Left cardiac atrium (tissue), 4 donors: ENCODE data around the gene MLEC. TPM values are rescaled to one million over a fixed set of nuclear protein-coding genes. Genes with fewer than 3 reads are reported as not detected.

ENCODE experiments used
- ATAC-seq, 2 donors: fragments of 200-7000 bp; cut with Tn5 transposase; one replicate each; pipeline ENCODE4 v1.9.1; 2020; ENCODE audit warnings: mild to moderate bottlenecking in 2 of 2, moderate library complexity in 2 of 2
- DNase-seq: peaks from one replicate; pipeline ENCODE4 v3.0.0-alpha.2; 2020
- intact Hi-C, 2 donors: fragments of 100-400 bp; cut with DNase I; formaldehyde crosslinking; loops; one replicate each; pipeline versions ENCODE4 v1.14.1 to v1.15.1; 2022 to 2023
- total RNA-seq, 2 donors: library from RNA; stranded (reverse); fragmentation: NEBNext Ultra II Directional; extraction: Animal tissue kit (Norgen Biotek cat#: 25700); gene quantifications; one replicate each; pipeline ENCODE4 v1.2.1, GENCODE V29; 2021
- donor health status: DM: no; HTN: yes; CAD: no.
- donor health status: DM: no; HTN: yes; CAD: no; lungs with severe emphysema.
- donor health status: DM: yes; HTN: yes; CAD: no.
- donor health status: Dilated cardiomyopathy.

Gene MLEC
- total RNA-seq, 2 donors from 2014 or later = 166 to 173 TPM

DNA sequence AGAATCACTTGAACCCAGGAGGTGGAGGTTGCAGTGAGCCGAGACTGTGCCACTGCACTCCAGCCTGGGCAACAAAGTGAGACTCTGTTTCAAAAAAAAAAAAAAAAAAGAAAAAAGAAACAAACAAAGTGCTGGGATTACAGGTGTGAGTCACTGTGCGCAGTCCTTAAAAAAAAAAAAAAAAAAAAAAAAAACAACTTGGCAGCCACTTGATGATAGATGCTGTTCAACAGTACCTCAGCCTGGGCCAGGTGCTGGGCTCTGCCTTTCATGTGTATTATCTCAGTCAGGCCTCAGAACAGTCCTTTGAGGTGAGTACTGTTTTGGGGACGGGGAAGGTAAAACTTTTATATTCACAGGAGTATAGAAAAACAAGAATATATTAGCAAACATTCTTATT lies 48.2 kb downstream of the MLEC start:
- ATAC-seq = no peak
- DNase-seq = no peak
- intact Hi-C loops = no loop called here

DNA sequence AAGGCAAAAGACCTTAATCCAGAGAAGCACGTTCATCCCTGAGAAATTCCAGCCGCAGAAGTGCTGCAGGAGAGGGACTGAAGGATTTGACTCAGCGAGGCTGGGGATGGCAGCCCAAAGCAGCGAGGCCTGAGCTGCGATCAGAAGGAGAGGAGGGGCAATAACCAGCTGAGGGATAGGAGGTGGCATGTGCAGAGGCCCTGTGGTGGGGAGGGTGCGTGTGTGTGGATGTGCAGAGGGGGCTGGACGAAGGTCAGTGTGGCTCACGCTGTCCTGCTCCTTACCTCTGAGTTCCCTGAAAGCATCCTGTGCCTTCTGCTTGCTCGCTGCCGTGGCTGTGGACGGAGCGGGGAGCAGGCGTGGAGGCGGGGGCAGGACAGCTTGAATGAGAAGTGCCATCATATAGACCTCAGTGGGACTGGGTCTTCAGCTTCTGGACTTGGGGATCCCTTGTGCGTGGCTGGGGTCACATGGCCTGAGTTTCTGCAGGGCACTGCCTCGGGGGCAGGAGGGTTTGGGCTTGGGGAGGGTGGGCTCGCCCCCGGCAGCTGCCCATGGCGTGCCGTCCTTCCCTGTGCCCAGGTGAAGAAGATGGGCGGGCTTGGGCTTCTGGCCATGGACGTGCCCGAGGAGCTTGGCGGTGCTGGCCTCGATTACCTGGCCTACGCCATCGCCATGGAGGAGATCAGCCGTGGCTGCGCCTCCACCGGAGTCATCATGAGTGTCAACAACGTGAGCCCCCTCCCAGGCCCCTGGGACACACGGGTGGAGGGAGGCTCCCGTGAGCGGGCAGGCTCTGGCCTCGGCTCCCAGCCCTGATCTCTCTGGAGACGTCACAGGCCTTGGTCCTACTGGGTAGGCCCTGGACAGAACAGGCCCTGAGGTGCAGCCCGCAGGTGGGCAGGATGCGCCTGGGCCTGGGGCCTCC lies 49.7 kb downstream of the MLEC start:
- no peak for ATAC-seq
- DNase-seq = no peak
- intact Hi-C loops = no loop called here

DNA sequence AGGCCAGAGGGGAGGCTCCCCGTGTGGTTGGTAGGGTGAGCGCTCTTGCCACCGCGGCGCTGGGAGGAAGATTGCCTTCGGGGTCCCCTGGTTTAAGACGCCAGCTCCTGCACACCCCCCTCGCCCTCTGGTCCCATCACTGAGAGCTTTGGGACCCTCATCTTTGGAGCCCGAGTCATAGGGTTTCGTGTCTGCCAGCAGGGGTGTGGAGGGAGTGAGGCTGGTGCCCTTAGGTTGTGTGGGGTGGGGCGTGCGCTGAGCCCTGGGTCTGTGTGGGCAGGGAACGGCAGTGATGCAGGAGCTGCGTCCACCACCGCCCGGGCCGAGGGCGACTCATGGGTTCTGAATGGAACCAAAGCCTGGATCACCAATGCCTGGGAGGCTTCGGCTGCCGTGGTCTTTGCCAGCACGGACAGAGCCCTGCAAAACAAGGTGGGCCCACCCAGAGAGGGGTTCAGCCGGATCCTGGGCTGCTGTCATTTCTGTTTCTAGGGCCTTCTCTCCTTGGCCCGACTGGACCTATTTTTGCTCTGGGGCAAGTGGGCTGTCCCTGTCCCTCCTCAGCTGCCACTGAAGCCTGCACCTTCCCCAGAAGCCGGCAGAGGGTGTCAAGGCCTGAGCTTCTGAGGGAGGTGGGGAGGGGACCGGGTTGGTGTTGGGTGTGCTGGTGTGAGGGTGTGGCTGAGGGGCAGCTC lies 50.8 kb downstream of the MLEC start:
- no peak for DNase-seq
- ATAC-seq = no peak
- intact Hi-C loops = no loop called here

DNA sequence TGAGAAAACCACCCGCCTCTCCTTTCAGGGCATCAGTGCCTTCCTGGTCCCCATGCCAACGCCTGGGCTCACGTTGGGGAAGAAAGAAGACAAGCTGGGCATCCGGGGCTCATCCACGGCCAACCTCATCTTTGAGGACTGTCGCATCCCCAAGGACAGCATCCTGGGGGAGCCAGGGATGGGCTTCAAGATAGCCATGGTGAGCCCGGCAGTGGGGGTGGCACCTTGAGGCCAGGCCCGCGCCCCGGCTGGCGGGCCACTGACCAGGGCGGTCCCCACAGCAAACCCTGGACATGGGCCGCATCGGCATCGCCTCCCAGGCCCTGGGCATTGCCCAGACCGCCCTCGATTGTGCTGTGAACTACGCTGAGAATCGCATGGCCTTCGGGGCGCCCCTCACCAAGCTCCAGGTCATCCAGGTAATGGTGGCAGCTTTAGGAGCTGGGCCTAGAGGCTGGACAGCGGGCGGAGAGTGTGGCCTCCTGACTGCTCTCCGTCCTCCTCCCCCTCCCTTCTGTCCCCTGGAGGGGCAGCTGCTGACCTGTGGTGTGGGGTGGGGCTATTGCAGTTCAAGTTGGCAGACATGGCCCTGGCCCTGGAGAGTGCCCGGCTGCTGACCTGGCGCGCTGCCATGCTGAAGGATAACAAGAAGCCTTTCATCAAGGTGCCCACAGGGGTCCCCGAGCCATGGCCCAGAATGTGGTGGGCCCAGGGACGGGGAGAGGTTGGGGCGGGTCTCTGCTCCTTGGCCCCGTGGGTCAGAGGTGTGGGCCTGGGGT lies 51.5 kb downstream of the MLEC start:
- ATAC-seq = no peak
- peak; percentile 20 for DNase-seq
- intact Hi-C loops = no loop called here

DNA sequence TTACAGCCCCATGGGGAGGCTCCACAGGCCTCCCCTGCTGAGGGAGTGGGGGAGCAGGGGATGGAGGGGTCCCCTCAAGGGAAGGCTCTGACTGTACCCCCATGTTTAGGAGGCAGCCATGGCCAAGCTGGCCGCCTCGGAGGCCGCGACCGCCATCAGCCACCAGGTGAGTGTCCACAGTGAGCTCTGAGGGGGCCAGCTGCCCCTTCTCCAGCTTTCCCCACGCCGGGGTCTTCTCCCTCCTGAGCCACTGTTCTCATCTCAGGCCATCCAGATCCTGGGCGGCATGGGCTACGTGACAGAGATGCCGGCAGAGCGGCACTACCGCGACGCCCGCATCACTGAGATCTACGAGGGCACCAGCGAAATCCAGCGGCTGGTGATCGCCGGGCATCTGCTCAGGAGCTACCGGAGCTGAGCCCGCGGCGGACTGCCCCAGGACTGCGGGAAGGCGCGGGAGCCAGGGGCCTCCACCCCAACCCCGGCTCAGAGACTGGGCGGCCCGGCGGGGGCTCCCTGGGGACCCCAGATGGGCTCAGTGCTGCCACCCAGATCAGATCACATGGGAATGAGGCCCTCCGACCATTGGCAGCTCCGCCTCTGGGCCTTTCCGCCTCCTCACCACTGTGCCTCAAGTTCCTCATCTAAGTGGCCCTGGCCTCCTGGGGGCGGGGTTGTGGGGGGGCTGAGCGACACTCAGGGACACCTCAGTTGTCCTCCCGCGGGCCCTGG lies 52.2 kb downstream of the MLEC start:
- intact Hi-C loops = no loop called here
- DNase-seq (peak; percentile 18), ATAC-seq (no peak)

DNA sequence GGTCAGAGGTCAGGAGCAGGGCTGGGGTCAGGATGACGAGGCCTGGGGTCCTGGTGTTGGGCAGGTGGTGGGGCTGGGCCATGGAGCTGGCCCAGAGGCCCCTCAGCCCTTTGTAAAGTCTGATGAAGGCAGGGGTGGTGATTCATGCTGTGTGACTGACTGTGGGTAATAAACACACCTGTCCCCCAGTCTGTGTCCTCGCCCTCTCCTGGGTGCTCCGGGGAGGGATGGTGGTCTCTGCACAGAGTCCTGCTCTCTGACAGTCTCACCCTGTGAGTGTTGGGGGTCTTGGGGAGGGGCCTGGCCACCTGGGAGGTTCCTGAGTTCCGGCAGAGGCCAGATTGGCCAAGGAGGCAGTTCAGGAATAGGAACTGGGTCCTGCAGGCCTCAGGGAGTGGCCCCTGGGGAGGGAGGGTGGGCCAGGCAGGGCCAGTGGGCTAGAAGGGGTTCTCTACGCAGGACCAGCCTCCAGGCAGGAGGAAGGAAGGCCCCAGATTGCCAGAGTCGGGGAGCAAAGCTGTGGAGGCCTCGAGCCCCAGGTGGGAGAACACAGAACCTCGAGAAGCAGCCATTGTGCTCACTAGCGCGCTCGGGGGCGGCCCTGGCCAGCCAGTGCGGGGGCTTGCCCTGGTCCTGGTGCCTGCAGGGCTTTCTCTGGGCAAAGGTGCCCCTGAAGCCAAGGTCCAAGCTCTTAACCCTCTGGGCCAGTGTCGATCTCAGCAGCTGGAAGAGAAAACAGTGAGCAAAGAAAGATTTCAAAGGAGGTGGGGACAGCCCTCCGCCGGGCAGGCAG lies 53.1 kb downstream of the MLEC start:
- ATAC-seq (no peak), DNase-seq (no peak)
- intact Hi-C loops = no loop called here

DNA sequence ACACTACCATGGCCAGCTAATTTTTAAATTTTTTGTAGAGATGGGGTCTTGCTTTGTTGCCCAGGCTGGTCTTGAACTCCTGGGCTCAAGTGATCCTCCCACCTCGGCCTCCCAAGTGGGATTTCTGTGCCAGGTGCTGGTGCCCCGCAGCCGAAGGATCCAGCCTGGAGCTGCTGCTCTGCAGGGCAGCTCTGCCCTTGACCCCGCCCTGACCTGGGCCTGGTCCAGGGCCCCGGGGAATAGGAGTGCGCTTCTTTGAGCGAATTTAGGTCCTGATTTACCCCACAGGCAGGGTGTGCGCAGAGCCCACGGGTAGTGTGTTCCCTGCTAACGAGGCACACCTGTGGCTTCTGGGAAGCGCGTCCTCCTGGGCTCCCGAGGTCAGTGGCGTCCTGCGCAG lies 53.9 kb downstream of the MLEC start:
- intact Hi-C loops = no loop called here
- DNase-seq (no peak), ATAC-seq (no peak)

DNA sequence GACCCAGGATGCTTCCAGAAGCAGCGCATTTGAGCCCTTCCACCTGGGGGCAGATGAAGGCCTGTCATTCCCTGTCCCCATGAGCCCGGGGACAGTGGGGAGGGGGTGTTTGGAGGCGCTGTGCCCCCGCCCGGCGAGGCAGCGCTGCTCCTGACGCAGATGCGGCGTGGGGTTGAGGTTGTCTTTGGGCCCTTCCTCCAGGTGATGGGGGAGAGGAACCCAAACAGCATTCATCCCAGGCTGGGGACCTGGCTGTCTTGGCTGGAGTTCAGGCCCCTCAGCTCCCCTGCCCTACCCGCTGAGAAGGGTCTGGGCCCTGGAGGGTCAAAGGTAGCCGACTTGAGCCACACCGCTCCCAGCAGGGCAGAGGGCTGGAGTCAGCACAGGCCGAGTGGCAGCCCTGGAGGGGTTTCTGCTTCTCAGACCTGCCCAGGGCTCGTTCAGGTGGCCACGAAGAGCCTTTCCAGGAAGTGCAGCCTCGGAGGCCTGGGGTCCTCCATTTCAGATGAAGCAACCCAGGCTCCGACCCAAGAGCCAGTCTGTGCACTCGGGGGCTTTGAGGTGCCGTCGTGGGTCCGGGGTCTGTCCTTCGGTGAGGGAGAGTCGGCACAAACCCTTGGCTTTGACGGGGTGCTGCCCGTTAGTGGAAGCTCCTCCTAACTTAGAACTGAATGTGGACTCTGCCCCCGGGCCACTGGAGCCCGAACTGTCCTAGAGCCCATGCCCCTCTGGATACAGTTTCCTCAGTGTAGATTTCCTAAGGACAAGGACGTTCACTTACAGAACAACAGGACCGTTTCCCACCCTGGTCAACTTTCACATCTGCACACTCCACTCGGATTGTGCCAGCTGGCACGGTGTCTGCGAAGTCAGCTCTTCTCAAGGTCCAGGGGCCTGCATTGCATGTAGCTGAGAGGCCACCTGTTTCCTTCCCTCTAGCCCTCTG lies 54.8 kb downstream of the MLEC start:
- ATAC-seq (peak; percentile 8 to 44), DNase-seq (no peak)
- intact Hi-C loops = no loop called here

DNA sequence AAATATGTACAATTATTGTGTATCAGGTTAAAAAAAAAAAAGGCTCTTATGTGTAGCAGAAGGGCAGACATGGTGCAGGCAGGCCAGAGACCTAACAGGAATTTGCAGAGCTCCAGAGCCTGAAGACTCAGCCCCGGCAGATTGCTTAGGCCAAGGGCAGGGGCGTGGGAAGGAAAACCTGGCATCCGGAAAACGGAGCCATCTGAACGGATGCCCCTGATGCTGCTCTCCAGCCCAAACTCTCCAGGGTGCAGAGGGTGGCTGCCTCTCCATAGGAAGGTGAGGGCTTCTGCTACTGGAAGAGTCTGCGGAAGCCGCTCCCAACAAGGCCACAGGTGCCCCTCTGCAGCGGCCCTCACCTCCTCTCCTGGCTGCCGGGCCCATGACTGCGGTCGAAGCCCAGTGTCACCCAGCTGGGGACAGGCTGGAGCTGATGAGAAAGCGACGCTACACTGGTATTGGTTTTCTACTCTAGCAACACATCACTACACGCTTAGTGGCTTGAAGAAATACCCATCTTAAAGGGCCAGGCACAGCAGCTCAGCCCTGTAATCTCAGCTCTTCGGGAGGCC lies 58.1 kb downstream of the MLEC start:
- ATAC-seq = no peak
- intact Hi-C loops = no loop called here
- no peak for DNase-seq

DNA sequence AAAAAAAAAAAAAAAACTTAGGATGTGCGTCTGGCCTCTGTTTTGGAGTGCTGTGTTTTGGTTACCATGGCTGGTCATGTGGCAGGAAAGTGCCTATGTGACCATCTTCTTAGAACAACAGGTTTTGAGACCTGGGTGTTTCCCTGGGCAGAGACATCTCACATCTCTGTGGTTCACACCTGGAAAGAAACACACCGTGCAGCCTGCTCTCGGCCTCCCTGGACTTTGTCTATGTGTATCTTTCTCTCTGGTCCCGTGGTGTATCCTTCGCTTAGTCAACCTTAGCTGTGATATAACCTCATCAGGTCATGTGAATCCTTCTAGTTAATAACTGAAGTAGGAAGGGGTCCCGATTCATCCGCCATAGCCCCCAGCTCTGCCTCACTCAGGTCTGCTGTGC lies 61.3 kb downstream of the MLEC start:
- intact Hi-C loops = no loop called here
- DNase-seq (no peak), ATAC-seq (no peak)

DNA sequence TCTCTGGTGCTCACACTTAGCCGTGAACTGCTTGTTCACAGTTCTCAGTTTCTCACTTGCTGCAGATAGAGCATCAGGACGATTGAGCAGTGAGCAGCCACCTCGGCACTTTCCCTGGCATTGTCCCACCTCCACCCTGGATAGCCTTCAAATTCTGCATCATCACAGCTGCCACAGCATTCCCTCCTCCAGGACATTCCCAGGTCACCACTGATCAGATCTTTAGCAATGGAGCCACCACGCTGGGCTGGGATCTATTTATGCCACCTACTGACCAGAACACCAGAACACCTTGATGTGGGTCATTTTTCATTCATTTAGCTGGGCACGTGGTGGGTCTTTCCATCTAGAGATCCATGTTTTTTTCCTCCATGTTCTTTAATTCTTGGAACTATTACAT lies 62.3 kb downstream of the MLEC start:
- no peak for ATAC-seq
- intact Hi-C loops = no loop called here

DNA sequence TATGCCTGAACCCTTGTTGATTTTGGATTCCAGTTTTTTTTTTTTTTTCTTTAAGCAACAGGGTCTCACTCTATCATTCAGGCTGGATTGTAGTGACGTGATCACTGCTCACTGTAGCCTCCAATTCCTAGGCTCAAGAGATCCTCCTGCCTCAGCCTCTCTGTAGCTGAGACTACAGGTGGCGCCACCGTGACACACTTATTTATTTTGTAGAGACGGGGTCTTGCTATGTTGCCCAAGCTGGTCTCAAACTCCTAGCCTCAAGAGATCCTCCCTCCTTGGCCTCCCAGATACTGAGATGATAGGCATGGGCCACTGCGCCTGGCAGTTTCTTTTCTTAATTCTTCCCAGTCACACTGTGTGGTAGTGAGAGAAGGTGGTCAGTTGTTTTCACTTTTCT lies 63.9 kb downstream of the MLEC start:
- ATAC-seq (no peak), DNase-seq (no peak)
- intact Hi-C loops = no loop called here

More for the DNA sequence above, 62.3 kb downstream of the MLEC start:
- no peak for DNase-seq

DNA sequence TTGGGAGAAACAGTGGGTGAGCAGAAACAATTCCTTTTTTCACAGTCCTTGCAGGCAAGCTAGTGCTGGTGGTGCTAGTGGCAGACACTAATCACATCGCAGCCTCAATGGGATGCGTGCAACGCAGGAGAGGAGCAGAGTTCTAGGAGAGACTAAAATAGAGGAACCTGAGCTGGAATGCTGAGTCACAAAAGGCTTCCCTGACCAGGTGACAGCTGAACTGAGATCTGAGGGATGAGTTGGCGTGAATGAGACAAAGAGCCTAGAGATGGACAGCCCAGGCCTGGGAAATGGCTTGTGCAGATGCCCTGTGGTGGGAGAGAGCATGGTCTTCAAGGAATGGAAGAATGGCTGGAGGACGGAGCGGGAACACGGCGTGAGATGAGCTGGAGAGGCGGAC lies 64.4 kb downstream of the MLEC start:
- intact Hi-C loops = no loop called here
- DNase-seq (no peak), ATAC-seq (no peak)
